Fibroblast of lung (primary cell): ENCODE data around the gene BBLN. TPM values are rescaled to one million over a fixed set of nuclear protein-coding genes. Genes with fewer than 3 reads are reported as not detected.
"Not testable (repeated sequence)": the region's sequence is repeated elsewhere in the genome, so short reads cannot be mapped to it uniquely, and the experiment has no call there.

Experiments
- DNase-seq, 2 donors: peaks; one replicate each; pipeline versions ENCODE4 v3.0.0 to v3.0.0-alpha.2; 2010; ENCODE audit warnings: low read depth in 2 of 2
- H2AFZ ChIP-seq: 2 replicates; pipeline ENCODE4 v1.5.1; 2012; ENCODE audit warnings: low read length, control low read depth, inconsistent platforms
- H3K27ac ChIP-seq: 2 replicates; pipeline ENCODE4 v1.5.1; 2011; ENCODE audit warnings: low read length, control low read depth; ENCODE audit not compliant: insufficient read depth
- H3K27me3 ChIP-seq: 2 replicates; pipeline ENCODE4 v1.5.1; 2011; ENCODE audit warnings: mild to moderate bottlenecking, low read length; ENCODE audit not compliant: control insufficient read depth, insufficient read depth
- H3K36me3 ChIP-seq: 2 replicates; pipeline ENCODE4 v1.5.1; 2011; ENCODE audit warnings: low read length; ENCODE audit not compliant: control insufficient read depth, insufficient read depth
- H3K4me1 ChIP-seq: 2 replicates; pipeline ENCODE4 v1.5.1; 2011; ENCODE audit warnings: low read length; ENCODE audit not compliant: control insufficient read depth, insufficient read depth; ENCODE audit errors: extremely low read depth
- H3K4me2 ChIP-seq: 2 replicates; pipeline ENCODE4 v1.5.1; 2011; ENCODE audit warnings: low read length, control low read depth; ENCODE audit not compliant: insufficient read depth; ENCODE audit errors: extremely low read depth
- H3K4me3 ChIP-seq, 4 experiments: fragments of 200-600 bp in 1 of 4; sonication (generic) in 1 of 4; replicated peaks in 1 of 4; 2 replicates each; pipeline ENCODE4 v1.5.1; 2011 to 2016; ENCODE audit warnings: low read length in 4 of 4, low read depth in 3 of 4, mild to moderate bottlenecking in 3 of 4, control low read depth in 2 of 4, inconsistent platforms in 1 of 4, mixed read lengths in 1 of 4; ENCODE audit not compliant: insufficient read depth in 1 of 4; ENCODE audit errors: control extremely low read depth in 1 of 4
- H3K79me2 ChIP-seq: 2 replicates; pipeline ENCODE4 v1.5.1; 2012; ENCODE audit warnings: mild to moderate bottlenecking, low read length, inconsistent platforms; ENCODE audit not compliant: control insufficient read depth, insufficient read depth
- H3K9ac ChIP-seq: 2 replicates; pipeline ENCODE4 v1.5.1; 2011; ENCODE audit warnings: mild to moderate bottlenecking, low read length, control low read depth; ENCODE audit not compliant: insufficient read depth
- H3K9me3 ChIP-seq: 2 replicates; pipeline ENCODE4 v1.5.1; 2012; ENCODE audit warnings: low read depth, low read length; ENCODE audit not compliant: control insufficient read depth, insufficient read depth
- H4K20me1 ChIP-seq: 2 replicates; pipeline ENCODE4 v1.5.1; 2011; ENCODE audit warnings: low read length; ENCODE audit not compliant: control insufficient read depth, insufficient read depth; ENCODE audit errors: extremely low read depth
- CTCF ChIP-seq, 2 donors: IDR thresholded peaks in 1 of 2; conservative IDR thresholded peaks in 1 of 2; 1 replicate in 1 of 2; 2 replicates in 1 of 2; pipeline ENCODE4 v1.5.1; 2011 to 2012; ENCODE audit warnings: low read length in 2 of 2, control low read depth in 1 of 2, inconsistent platforms in 1 of 2, low read depth in 1 of 2, mild to moderate bottlenecking in 1 of 2
- EZH2 ChIP-seq: IDR thresholded peaks from 2 replicates; pipeline ENCODE4 v1.5.1; 2012; ENCODE audit warnings: low read length, control low read depth, mild to moderate bottlenecking; ENCODE audit errors: missing control alignments
- polyA minus RNA-seq: library from RNA; depleted of rRNA, polyadenylated mRNA; stranded (reverse); fragments of >200 nt; gene quantifications from 2 replicates; pipeline ENCODE4 v1.2.3, GENCODE V29; 2011; ENCODE audit warnings: low replicate concordance
- polyA plus RNA-seq, 2 donors: library from polyadenylated mRNA; depleted of rRNA in 1 of 2; stranded (reverse) in 1 of 2; unstranded in 1 of 2; fragments of >200 nt; gene quantifications; 2 replicates each; pipeline ENCODE4 v1.2.1, GENCODE V29; 2011 to 2012; ENCODE audit warnings: missing spikeins in 1 of 2
- total RNA-seq: library from RNA; depleted of rRNA; stranded (reverse); fragments of >200 nt; gene quantifications from 2 replicates; pipeline ENCODE4 v1.2.1, GENCODE V29; 2014

The BBLN gene
- total RNA-seq: 22.1 and 29.4 TPM in 2 replicates
- 23.8 TPM in 2 replicates for polyA plus RNA-seq
- 46.5 and 66.7 TPM in 2 replicates for polyA plus RNA-seq (2012)
- 9.5 and 10.2 TPM in 2 replicates for polyA minus RNA-seq

- Histone ChIP-seq H3K79me2 (no peaks in the 10 kb centered on the region), H3K9ac (peak within 1 kb of the TSS; percentile 73), H3K36me3 (peaks cover 6% of the 10 kb centered on the region), H3K9me3 (no peaks in the 10 kb centered on the region), H3K4me3 (peak within 1 kb of the TSS; percentile 67 to 93 (median 82)), H3K4me2 (peak within 1 kb of the TSS; percentile 86), H3K4me1 (no peaks in the 10 kb centered on the region), H4K20me1 (no peaks in the 10 kb centered on the region), H2AFZ (peak within 1 kb of the TSS; percentile 94), H3K27me3 (no peaks in the 10 kb centered on the region), H3K27ac (peak within 1 kb of the TSS; percentile 59)
- TF ChIP-seq EZH2 (no peak), CTCF (conservative IDR thresholded peaks at IDR 0.05 in 1 of 2, IDR thresholded peaks at IDR 0.05 in 1 of 2; ENCODE audit: low read depth in 1 of 2, low read length in 2 of 2) (no peak)
- peak; percentile 83 to 89 for DNase-seq
Observed at GRCh38 chr9:128159784-128160602, at the start of gene BBLN. Gene BBLN, plus strand, starts transcription at chr9:128160265. Its CDS starts 143 bp downstream, at chr9:128160408.

- not testable (repeated sequence) for H3K27me3 ChIP-seq, DNase-seq, H3K79me2 ChIP-seq, H4K20me1 ChIP-seq, H3K4me3 ChIP-seq, H3K4me2 ChIP-seq, H3K27ac ChIP-seq, H3K9ac ChIP-seq, H3K4me1 ChIP-seq, H3K9me3 ChIP-seq, H2AFZ ChIP-seq
- peaks cover 13% of the 10 kb centered on the region for H3K36me3 ChIP-seq
Observed at GRCh38 chr9:128111726-128112125, 48.3 kb upstream of the BBLN start.

GRCh38 chr9:128113526-128114325 is 46.3 kb upstream of the BBLN start:
- H3K4me3 ChIP-seq: no peak overlapping the region
- H4K20me1 ChIP-seq: no peaks in the 10 kb centered on the region
- no peak overlapping the region for H3K9ac ChIP-seq
- H3K79me2 ChIP-seq: no peaks in the 10 kb centered on the region
- H3K4me1 ChIP-seq: peaks cover 4% of the 10 kb centered on the region
- H3K27ac ChIP-seq: no peak overlapping the region
- no peaks in the 10 kb centered on the region for H3K36me3 ChIP-seq
- TF ChIP-seq CTCF (conservative IDR thresholded peaks at IDR 0.05 in 1 of 2, IDR thresholded peaks at IDR 0.05 in 1 of 2; ENCODE audit: low read depth in 1 of 2, low read length in 2 of 2): no peak
- no peak for TF ChIP-seq EZH2
- no peak overlapping the region for H3K4me2 ChIP-seq
- no peak overlapping the region for H2AFZ ChIP-seq
- H3K27me3 ChIP-seq: no peaks in the 10 kb centered on the region
- no peaks in the 10 kb centered on the region for H3K9me3 ChIP-seq
- no peak for DNase-seq
